IMR-90 (cell line): ENCODE data around the gene EXOC3L4. TPM values are rescaled to one million over a fixed set of nuclear protein-coding genes. Genes with fewer than 3 reads are reported as not detected.

Experiments
- ATAC-seq: fragments of 200-7000 bp; cut with Tn5 transposase; 2 replicates; pipeline ENCODE4 v1.9.1; 2020; ENCODE audit warnings: low read depth, mild to moderate bottlenecking, moderate library complexity
- BruUV-seq: library from RNA; stranded (reverse); fragments of 400-500 nt; replicated peaks from 2 replicates; lab custom pipeline; 2021; lab: Mats Ljungman, UMichigan
- CTCF ChIA-PET: fragments of 300-600 bp; formaldehyde crosslinking; extraction: SDS; loops from one replicate; lab custom pipeline; 2021; ENCODE audit warnings: antibody characterized with exemption; lab: Yijun Ruan, JAX
- POLR2A ChIA-PET: fragments of 300-600 bp; sonication (Branson Sonifier 250); formaldehyde crosslinking; loops from one replicate; lab custom pipeline; 2022; ENCODE audit warnings: antibody characterized with exemption; ENCODE audit not compliant: unreplicated experiment; lab: Charles Lee
- DNase-seq: peaks from one replicate; pipeline ENCODE4 v3.0.0; 2013
- H2AFZ ChIP-seq: replicated peaks from 2 replicates; pipeline ENCODE3; 2013; ENCODE audit warnings: low read length, mild to moderate bottlenecking; ENCODE audit not compliant: poor library complexity
- H2AK5ac ChIP-seq: 2 replicates; pipeline ENCODE4 v1.6.1; 2013; ENCODE audit warnings: low read depth, low read length, inconsistent platforms
- H2AK9ac ChIP-seq: replicated peaks from 2 replicates; pipeline ENCODE3; 2013; ENCODE audit warnings: mild to moderate bottlenecking, low read depth, low read length, moderate library complexity; ENCODE audit not compliant: poor library complexity
- H2BK120ac ChIP-seq: 2 replicates; pipeline ENCODE4 v1.6.1; 2013; ENCODE audit warnings: low read depth, low read length, inconsistent platforms
- H2BK15ac ChIP-seq: 3 replicates; pipeline ENCODE4 v1.6.1; 2013; ENCODE audit warnings: low read depth, low read length, inconsistent platforms
- H2BK20ac ChIP-seq: 2 replicates; pipeline ENCODE4 v1.6.1; 2013; ENCODE audit warnings: low read depth, mild to moderate bottlenecking, inconsistent platforms, low read length, moderate library complexity
- H2BK5ac ChIP-seq: 2 replicates; pipeline ENCODE4 v1.6.1; 2013; ENCODE audit warnings: mild to moderate bottlenecking, low read depth, low read length, inconsistent platforms; ENCODE audit not compliant: poor library complexity, severe bottlenecking
- H3K14ac ChIP-seq: replicated peaks from 2 replicates; pipeline ENCODE4 v1.6.1; 2013; ENCODE audit warnings: low read depth, low read length, inconsistent platforms
- H3K18ac ChIP-seq: 2 replicates; pipeline ENCODE4 v1.6.1; 2013; ENCODE audit warnings: low read depth, low read length, control low read depth
- H3K23ac ChIP-seq: 2 replicates; pipeline ENCODE4 v1.6.1; 2013; ENCODE audit warnings: low read depth, low read length, inconsistent platforms
- H3K27ac ChIP-seq: 2 replicates; pipeline ENCODE4 v1.5.1; 2013; ENCODE audit warnings: mild to moderate bottlenecking, control low read depth, low read length; ENCODE audit not compliant: insufficient read depth
- H3K27me3 ChIP-seq: 2 replicates; pipeline ENCODE4 v1.6.1; 2013; ENCODE audit warnings: low read length; ENCODE audit not compliant: control insufficient read depth, insufficient read depth
- H3K36me3 ChIP-seq: 2 replicates; pipeline ENCODE4 v1.6.1; 2013; ENCODE audit warnings: low read length, mixed read lengths; ENCODE audit not compliant: control insufficient read depth, insufficient read depth
- H3K4ac ChIP-seq: 2 replicates; pipeline ENCODE4 v1.6.1; 2013; ENCODE audit warnings: low read depth, low read length, inconsistent platforms
- H3K4me1 ChIP-seq: 2 replicates; pipeline ENCODE4 v1.6.1; 2013; ENCODE audit warnings: low read length, mixed read lengths; ENCODE audit not compliant: control insufficient read depth, insufficient read depth
- H3K4me2 ChIP-seq: 2 replicates; pipeline ENCODE4 v1.6.1; 2013; ENCODE audit warnings: low read depth, mild to moderate bottlenecking, control low read depth, low read length, moderate library complexity
- H3K4me3 ChIP-seq: 2 replicates; pipeline ENCODE4 v1.5.1; 2013; ENCODE audit warnings: low read depth, mild to moderate bottlenecking, control low read depth, low read length, moderate library complexity; ENCODE audit not compliant: insufficient read depth
- H3K56ac ChIP-seq: 2 replicates; pipeline ENCODE4 v1.6.1; 2013; ENCODE audit warnings: low read length, inconsistent platforms; ENCODE audit not compliant: insufficient read depth; ENCODE audit errors: extremely low read depth
- H3K79me1 ChIP-seq, 2 experiments: 2 replicates each; pipeline ENCODE4 v1.6.1; 2013; ENCODE audit warnings: low read length in 2 of 2, inconsistent platforms in 1 of 2, low read depth in 1 of 2
- H3K9ac ChIP-seq: 2 replicates; pipeline ENCODE4 v1.6.1; 2013; ENCODE audit warnings: low read depth, low read length, control low read depth
- H3K9me1 ChIP-seq: 2 replicates; pipeline ENCODE4 v1.6.1; 2013; ENCODE audit warnings: low read length, inconsistent platforms; ENCODE audit not compliant: insufficient read depth
- H3K9me3 ChIP-seq: 2 replicates; pipeline ENCODE4 v1.6.1; 2013; ENCODE audit warnings: low read length; ENCODE audit not compliant: control insufficient read depth, insufficient read depth
- H4K20me1 ChIP-seq: 2 replicates; pipeline ENCODE4 v1.6.1; 2013; ENCODE audit warnings: low read length, inconsistent platforms; ENCODE audit not compliant: insufficient read depth
- H4K5ac ChIP-seq: 2 replicates; pipeline ENCODE4 v1.6.1; 2013; ENCODE audit warnings: mild to moderate bottlenecking, low read depth, low read length, control low read depth
- H4K8ac ChIP-seq, 2 experiments: 2 replicates each; pipeline ENCODE4 v1.6.1; 2013; ENCODE audit warnings: low read depth in 2 of 2, low read length in 2 of 2, control low read depth in 1 of 2, inconsistent platforms in 1 of 2
- H4K91ac ChIP-seq: 2 replicates; pipeline ENCODE4 v1.6.1; 2013; ENCODE audit warnings: low read depth, low read length, inconsistent platforms; ENCODE audit not compliant: insufficient read depth
- BHLHE40 ChIP-seq: fragments of 150-350 bp; IDR thresholded peaks from 2 replicates; pipeline ENCODE4 v1.6.1; 2016; ENCODE audit warnings: mild to moderate bottlenecking, low read depth, low read length
- CEBPB ChIP-seq: IDR thresholded peaks from 2 replicates; pipeline ENCODE4 v1.6.1; 2012; ENCODE audit warnings: low read depth, low read length, improper control_type of control experiment
- CHD1 ChIP-seq: IDR thresholded peaks from 2 replicates; pipeline ENCODE4 v1.6.1; 2012; ENCODE audit warnings: low read depth, low read length, improper control_type of control experiment
- CTCF ChIP-seq: conservative IDR thresholded peaks from 2 replicates; pipeline ENCODE4 v1.5.1; 2012; ENCODE audit warnings: mild to moderate bottlenecking, low read depth, low read length, improper control_type of control experiment
- FOS ChIP-seq: fragments of 150-350 bp; IDR thresholded peaks from 2 replicates; pipeline ENCODE4 v1.6.1; 2016; ENCODE audit warnings: low read depth, low read length
- MAFK ChIP-seq: IDR thresholded peaks from 2 replicates; pipeline ENCODE4 v1.6.1; 2012; ENCODE audit warnings: low read depth, low read length, improper control_type of control experiment
- MAZ ChIP-seq: IDR thresholded peaks from 2 replicates; pipeline ENCODE4 v1.6.1; 2012; ENCODE audit warnings: low read depth, mild to moderate bottlenecking, low read length, improper control_type of control experiment, moderate library complexity, borderline replicate concordance
- MXI1 ChIP-seq: IDR thresholded peaks from 2 replicates; pipeline ENCODE4 v1.6.1; 2012; ENCODE audit warnings: low read depth, mild to moderate bottlenecking, low read length, moderate library complexity, borderline replicate concordance
- NFE2L2 ChIP-seq: fragments of 150-350 bp; IDR thresholded peaks from 2 replicates; pipeline ENCODE4 v1.6.1; 2016; ENCODE audit warnings: low read depth, mild to moderate bottlenecking, low read length
- POLR2A ChIP-seq: IDR thresholded peaks from 2 replicates; pipeline ENCODE4 v1.6.1; 2012; ENCODE audit warnings: mild to moderate bottlenecking, low read depth, low read length
- RAD21 ChIP-seq: IDR thresholded peaks from 2 replicates; pipeline ENCODE4 v1.6.1; 2012; ENCODE audit warnings: low read length, improper control_type of control experiment
- RCOR1 ChIP-seq: IDR thresholded peaks from 2 replicates; pipeline ENCODE4 v1.6.1; 2012; ENCODE audit warnings: mild to moderate bottlenecking, low read length, improper control_type of control experiment; ENCODE audit not compliant: insufficient replicate concordance
- RFX5 ChIP-seq: IDR thresholded peaks from 2 replicates; pipeline ENCODE4 v1.8.0; 2012; ENCODE audit warnings: low read depth, mild to moderate bottlenecking, low read length, moderate library complexity
- SMC3 ChIP-seq: fragments of 150-350 bp; IDR thresholded peaks from 2 replicates; pipeline ENCODE4 v1.6.1; 2016; ENCODE audit warnings: low read depth, mild to moderate bottlenecking, antibody characterized with exemption, low read length, moderate library complexity
- USF2 ChIP-seq: fragments of 150-350 bp; IDR thresholded peaks from 2 replicates; pipeline ENCODE4 v1.6.1; 2017; ENCODE audit warnings: mild to moderate bottlenecking, antibody characterized with exemption, low read length, low read depth
- WGBS, 2 experiments: methylation state at CpG; one replicate each; pipeline versions ENCODE4 v1.1.5 to v1.1.7; 2013; ENCODE audit warnings: missing lambda C conversion rate in 2 of 2; ENCODE audit not compliant: insufficient read length in 1 of 2; ENCODE audit errors: extremely low coverage in 2 of 2; 5-methylcytosine and 5-hydroxymethylcytosine counted together
- dilution Hi-C: fragments of 300-500 bp; cut with HindIII; formaldehyde crosslinking; loops from one replicate; pipeline ENCODE4 v1.14.3; 2018; ENCODE audit warnings: low sequenced_read_pairs; ENCODE audit not compliant: unreplicated experiment
- in situ Hi-C: fragments of 300-500 bp; cut with MboI; formaldehyde crosslinking; loops from 3 replicates; pipeline ENCODE4 v1.14.3; 2019; ENCODE audit warnings: low sequenced_read_pairs, inconsistent platforms, mixed read lengths
- intact Hi-C: fragments of 100-400 bp; cut with micrococcal nuclease; formaldehyde crosslinking; loops from 2 replicates; pipeline ENCODE4 v1.10.0; 2022
- polyA plus RNA-seq, 3 experiments: library from polyadenylated mRNA; depleted of rRNA; stranded (reverse); fragments of >200 nt; gene quantifications; 2 replicates each; pipeline ENCODE4 v1.2.3, GENCODE V29; 2012; ENCODE audit warnings: low replicate concordance in 1 of 3
- total RNA-seq: library from RNA; depleted of rRNA; stranded (reverse); fragments of >200 nt; gene quantifications from 2 replicates; pipeline ENCODE4 v1.2.3, GENCODE V29; 2012
- TF ChIP-seq, protein P1 (sequence below): fragments of 150-350 bp; IDR thresholded peaks from 2 replicates; pipeline ENCODE4 v1.6.1; 2016; ENCODE audit warnings: low read depth, mild to moderate bottlenecking, low read length, moderate library complexity, borderline replicate concordance

The EXOC3L4 gene
- total and polyA plus RNA-seq, 2 of the 4 experiments (the other 2 are of a cell fraction) = not detected

DNA sequence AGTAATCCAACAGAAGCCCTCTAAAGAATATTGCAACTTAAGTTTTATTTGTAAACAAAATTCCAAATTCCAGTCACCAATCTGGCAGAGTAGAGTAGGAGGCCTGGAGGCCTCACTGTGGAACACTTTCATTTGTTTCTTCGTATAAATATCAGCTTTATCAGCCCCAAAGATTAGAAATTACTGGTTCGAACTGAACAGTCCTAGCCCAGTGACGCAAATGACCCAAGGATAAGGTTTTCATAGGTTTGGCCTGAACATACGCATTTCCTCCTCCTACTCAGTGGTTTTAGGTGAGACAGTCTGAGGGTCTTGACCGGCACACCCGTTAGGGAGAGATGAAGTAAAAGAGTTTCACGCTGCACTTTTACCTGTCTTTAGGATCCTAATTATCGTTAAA, 38.8 kb upstream of the EXOC3L4 start:
- intact Hi-C loops = loop anchor here (5.0 to 10.0 kb wide), 3 partner anchors 33 to 361 kb away; no protein-coding TSS in a partner anchor
- Histone ChIP-seq H3K36me3 (peaks cover 5% of the 10 kb centered on the region; the same call in 1 of the 2 replicates), H2AK5ac (peak overlapping the region; percentile 63; the same call in 1 of the 2 replicates), H3K4ac (no peak overlapping the region), H3K27ac (peak overlapping the region; percentile 15; the same call in 1 of the 2 replicates), H4K91ac (no peak overlapping the region), H3K9ac (peak overlapping the region; percentile 57; the same call in 1 of the 2 replicates), H2AFZ (no peak overlapping the region), H4K8ac (no peak overlapping the region), H3K9me1 (peaks cover 3% of the 10 kb centered on the region), H3K4me3 (peak overlapping the region; percentile 100), H3K79me1 (peaks cover 22 to 66% of the 10 kb centered on the region in 2 experiments), H2BK15ac (no peak overlapping the region), H3K4me1 (peaks cover 10% of the 10 kb centered on the region), H3K18ac (no peak overlapping the region), H4K5ac (no peak overlapping the region), H3K4me2 (peak overlapping the region; percentile 97), H2BK5ac (peak overlapping the region; percentile 17), H3K14ac (no peak overlapping the region; the same call in 1 of the 2 replicates), H3K23ac (peak overlapping the region; percentile 63), H2BK20ac (no peak overlapping the region), H4K20me1 (peaks cover 56% of the 10 kb centered on the region), H2AK9ac (peak overlapping the region; percentile 76), H3K9me3 (no peaks in the 10 kb centered on the region), H3K27me3 (no peaks in the 10 kb centered on the region), H2BK120ac (no peak overlapping the region), H3K56ac (no peak overlapping the region)
- dilution Hi-C loops = no loop called here
- peak; percentile 10 for DNase-seq
- no CpG with 5 or more reads among the region's 8 CpGs for WGBS, 2 experiments
- ChIA-PET POLR2A (no interaction called here), CTCF (no interaction called here)
- in situ Hi-C loops = no loop called here
- no peak for ATAC-seq
- BruUV-seq = TSS peak; percentile 20
- no peak for TF ChIP-seq POLR2A
- TF ChIP-seq CEBPB = no peak
- TF ChIP-seq MAFK = no peak
- no peak for TF ChIP-seq FOS
- TF ChIP-seq USF2 = no peak
- no peak for TF ChIP-seq MAZ
- no peak for TF ChIP-seq CTCF
- TF ChIP-seq NFE2L2 = no peak
- no peak for TF ChIP-seq CHD1
- TF ChIP-seq RCOR1 = no peak
- TF ChIP-seq BHLHE40 = no peak
- TF ChIP-seq SMC3 = no peak
- TF ChIP-seq RFX5 = no peak
- no peak for TF ChIP-seq MXI1
- TF ChIP-seq, protein P1, sequence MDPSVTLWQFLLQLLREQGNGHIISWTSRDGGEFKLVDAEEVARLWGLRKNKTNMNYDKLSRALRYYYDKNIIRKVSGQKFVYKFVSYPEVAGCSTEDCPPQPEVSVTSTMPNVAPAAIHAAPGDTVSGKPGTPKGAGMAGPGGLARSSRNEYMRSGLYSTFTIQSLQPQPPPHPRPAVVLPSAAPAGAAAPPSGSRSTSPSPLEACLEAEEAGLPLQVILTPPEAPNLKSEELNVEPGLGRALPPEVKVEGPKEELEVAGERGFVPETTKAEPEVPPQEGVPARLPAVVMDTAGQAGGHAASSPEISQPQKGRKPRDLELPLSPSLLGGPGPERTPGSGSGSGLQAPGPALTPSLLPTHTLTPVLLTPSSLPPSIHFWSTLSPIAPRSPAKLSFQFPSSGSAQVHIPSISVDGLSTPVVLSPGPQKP = no peak
- TF ChIP-seq RAD21 = no peak
